GM23338 (cell line): ENCODE measurements around the gene MLLT3.

Experiments used
- CREB1 ChIP-seq: fragments of 250-450 bp; sonication (Bioruptor Pico); IDR thresholded peaks from 2 replicates; pipeline ENCODE4 v1.5.0; 2020; ENCODE audit warnings: low read depth, mild to moderate bottlenecking, moderate library complexity
- ETS1 ChIP-seq: IDR thresholded peaks from 2 replicates; pipeline ENCODE4 v1.6.1; 2016; ENCODE audit warnings: antibody characterized with exemption
- EZH2 ChIP-seq: fragments of 200-600 bp; sonication (generic); IDR thresholded peaks from one replicate; pipeline ENCODE4 v1.8.0; 2017; ENCODE audit warnings: antibody characterized with exemption, mild to moderate bottlenecking, low read depth; ENCODE audit not compliant: unreplicated experiment
- EZH2phosphoT487 ChIP-seq: fragments of 200-600 bp; sonication (generic); IDR thresholded peaks from one replicate; pipeline ENCODE4 v1.8.1; 2018; ENCODE audit warnings: antibody characterized with exemption; ENCODE audit not compliant: unreplicated experiment
- JUNB ChIP-seq: IDR thresholded peaks from one replicate; pipeline ENCODE4 v1.6.1; 2016; ENCODE audit warnings: antibody characterized with exemption; ENCODE audit not compliant: unreplicated experiment
- POLR2AphosphoS5 ChIP-seq: IDR thresholded peaks from 2 replicates; pipeline ENCODE4 v1.6.1; 2016; ENCODE audit warnings: antibody characterized with exemption, low read depth
- ZNF331 ChIP-seq: fragments of 250-450 bp; sonication (Bioruptor Pico); IDR thresholded peaks from 2 replicates; pipeline ENCODE4 v1.5.0; 2020; ENCODE audit warnings: low read depth, mild to moderate bottlenecking, moderate library complexity
- ZNF462 ChIP-seq: fragments of 250-450 bp; sonication (Bioruptor Pico); IDR thresholded peaks from 2 replicates; pipeline ENCODE4 v1.5.0; 2020; ENCODE audit warnings: mild to moderate bottlenecking, moderate library complexity
- TF ChIP-seq, protein P1 (sequence below), 2 experiments: fragments of 200-600 bp in 1 of 2; sonication (generic) in 1 of 2; conservative IDR thresholded peaks; 2 replicates each; pipeline versions ENCODE4 v1.5.1 to v1.6.1; 2016 to 2017; ENCODE audit warnings: antibody characterized with exemption in 2 of 2, low read depth in 2 of 2, mild to moderate bottlenecking in 2 of 2, moderate library complexity in 1 of 2
- TF ChIP-seq, protein P2 (sequence below): IDR thresholded peaks from one replicate; pipeline ENCODE4 v1.6.1; 2018; ENCODE audit warnings: antibody characterized with exemption; ENCODE audit not compliant: unreplicated experiment

GRCh38 chr9:20481437-20481836 is 140.9 kb downstream of the MLLT3 start:
- TF ChIP-seq, protein P1, sequence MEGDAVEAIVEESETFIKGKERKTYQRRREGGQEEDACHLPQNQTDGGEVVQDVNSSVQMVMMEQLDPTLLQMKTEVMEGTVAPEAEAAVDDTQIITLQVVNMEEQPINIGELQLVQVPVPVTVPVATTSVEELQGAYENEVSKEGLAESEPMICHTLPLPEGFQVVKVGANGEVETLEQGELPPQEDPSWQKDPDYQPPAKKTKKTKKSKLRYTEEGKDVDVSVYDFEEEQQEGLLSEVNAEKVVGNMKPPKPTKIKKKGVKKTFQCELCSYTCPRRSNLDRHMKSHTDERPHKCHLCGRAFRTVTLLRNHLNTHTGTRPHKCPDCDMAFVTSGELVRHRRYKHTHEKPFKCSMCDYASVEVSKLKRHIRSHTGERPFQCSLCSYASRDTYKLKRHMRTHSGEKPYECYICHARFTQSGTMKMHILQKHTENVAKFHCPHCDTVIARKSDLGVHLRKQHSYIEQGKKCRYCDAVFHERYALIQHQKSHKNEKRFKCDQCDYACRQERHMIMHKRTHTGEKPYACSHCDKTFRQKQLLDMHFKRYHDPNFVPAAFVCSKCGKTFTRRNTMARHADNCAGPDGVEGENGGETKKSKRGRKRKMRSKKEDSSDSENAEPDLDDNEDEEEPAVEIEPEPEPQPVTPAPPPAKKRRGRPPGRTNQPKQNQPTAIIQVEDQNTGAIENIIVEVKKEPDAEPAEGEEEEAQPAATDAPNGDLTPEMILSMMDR (conservative IDR thresholded peaks at IDR 0.05; ENCODE audit: low read depth in 2 of 2), result no peak
- TF ChIP-seq JUNB, result no peak
- TF ChIP-seq EZH2, result no peak
- TF ChIP-seq POLR2AphosphoS5, result no peak
- TF ChIP-seq, protein P2, sequence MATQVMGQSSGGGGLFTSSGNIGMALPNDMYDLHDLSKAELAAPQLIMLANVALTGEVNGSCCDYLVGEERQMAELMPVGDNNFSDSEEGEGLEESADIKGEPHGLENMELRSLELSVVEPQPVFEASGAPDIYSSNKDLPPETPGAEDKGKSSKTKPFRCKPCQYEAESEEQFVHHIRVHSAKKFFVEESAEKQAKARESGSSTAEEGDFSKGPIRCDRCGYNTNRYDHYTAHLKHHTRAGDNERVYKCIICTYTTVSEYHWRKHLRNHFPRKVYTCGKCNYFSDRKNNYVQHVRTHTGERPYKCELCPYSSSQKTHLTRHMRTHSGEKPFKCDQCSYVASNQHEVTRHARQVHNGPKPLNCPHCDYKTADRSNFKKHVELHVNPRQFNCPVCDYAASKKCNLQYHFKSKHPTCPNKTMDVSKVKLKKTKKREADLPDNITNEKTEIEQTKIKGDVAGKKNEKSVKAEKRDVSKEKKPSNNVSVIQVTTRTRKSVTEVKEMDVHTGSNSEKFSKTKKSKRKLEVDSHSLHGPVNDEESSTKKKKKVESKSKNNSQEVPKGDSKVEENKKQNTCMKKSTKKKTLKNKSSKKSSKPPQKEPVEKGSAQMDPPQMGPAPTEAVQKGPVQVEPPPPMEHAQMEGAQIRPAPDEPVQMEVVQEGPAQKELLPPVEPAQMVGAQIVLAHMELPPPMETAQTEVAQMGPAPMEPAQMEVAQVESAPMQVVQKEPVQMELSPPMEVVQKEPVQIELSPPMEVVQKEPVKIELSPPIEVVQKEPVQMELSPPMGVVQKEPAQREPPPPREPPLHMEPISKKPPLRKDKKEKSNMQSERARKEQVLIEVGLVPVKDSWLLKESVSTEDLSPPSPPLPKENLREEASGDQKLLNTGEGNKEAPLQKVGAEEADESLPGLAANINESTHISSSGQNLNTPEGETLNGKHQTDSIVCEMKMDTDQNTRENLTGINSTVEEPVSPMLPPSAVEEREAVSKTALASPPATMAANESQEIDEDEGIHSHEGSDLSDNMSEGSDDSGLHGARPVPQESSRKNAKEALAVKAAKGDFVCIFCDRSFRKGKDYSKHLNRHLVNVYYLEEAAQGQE, result no peak
- TF ChIP-seq ETS1, result no peak
- TF ChIP-seq ZNF462 (CRISPR knock-in tag), result no peak
- no peak for TF ChIP-seq CREB1 (CRISPR knock-in tag)
- TF ChIP-seq EZH2phosphoT487, result no peak
- no peak for TF ChIP-seq ZNF331 (CRISPR knock-in tag)
